PC-9 (cell line): ENCODE data around the gene ZNF263. TPM values are rescaled to one million over a fixed set of nuclear protein-coding genes. Genes with fewer than 3 reads are reported as not detected.

ENCODE experiments used
- BruUV-seq: library from RNA; stranded (reverse); fragments of 400-500 nt; replicated peaks from 2 replicates; lab custom pipeline; 2021; lab: Mats Ljungman, UMichigan
- CTCF ChIA-PET: fragments of 300-600 bp; sonication (Branson Sonifier 250); formaldehyde crosslinking; loops from one replicate; lab custom pipeline; 2022; ENCODE audit warnings: antibody characterized with exemption; lab: Charles Lee
- POLR2A ChIA-PET: fragments of 300-600 bp; sonication (Branson Sonifier 250); formaldehyde crosslinking; loops from one replicate; lab custom pipeline; 2022; ENCODE audit warnings: antibody characterized with exemption; ENCODE audit not compliant: unreplicated experiment; lab: Charles Lee
- DNase-seq, 2 experiments: peaks; one replicate each; pipeline versions ENCODE4 v3.0.0 to v3.0.0-alpha.2; 2015 to 2022; ENCODE audit warnings: mixed read lengths in 1 of 2
- H2AFZ ChIP-seq: fragments of 200-600 bp; sonication (generic); 2 replicates; pipeline ENCODE4 v1.8.1; 2017; ENCODE audit warnings: antibody characterized with exemption
- H3F3A ChIP-seq: fragments of 200-600 bp; sonication (generic); 2 replicates; pipeline ENCODE4 v1.8.1; 2017; ENCODE audit warnings: antibody characterized with exemption, mild to moderate bottlenecking, low read depth; ENCODE audit not compliant: insufficient read depth
- H3K27ac ChIP-seq: fragments of 200-600 bp; sonication (generic); 2 replicates; pipeline ENCODE4 v1.6.1; 2016; ENCODE audit warnings: mixed run types
- H3K27me3 ChIP-seq: fragments of 200-600 bp; sonication (generic); 2 replicates; pipeline ENCODE4 v1.6.1; 2016; ENCODE audit warnings: low read depth, mixed run types; ENCODE audit not compliant: insufficient read depth
- H3K36me3 ChIP-seq: fragments of 200-600 bp; sonication (generic); 2 replicates; pipeline ENCODE4 v1.6.1; 2016; ENCODE audit warnings: low read depth, mixed run types
- H3K4me1 ChIP-seq: fragments of 200-600 bp; sonication (generic); replicated peaks from 2 replicates; pipeline ENCODE4 v1.6.1; 2016; ENCODE audit warnings: mixed run types; ENCODE audit not compliant: insufficient read depth
- H3K4me2 ChIP-seq: fragments of 200-600 bp; sonication (generic); 2 replicates; pipeline ENCODE4 v1.6.1; 2017; ENCODE audit warnings: mixed run types
- H3K4me3 ChIP-seq: fragments of 200-600 bp; sonication (generic); 2 replicates; pipeline ENCODE4 v1.6.1; 2016; ENCODE audit warnings: mixed run types
- H3K79me2 ChIP-seq: fragments of 200-600 bp; sonication (generic); 2 replicates; pipeline ENCODE4 v1.6.1; 2017; ENCODE audit warnings: low read depth, mixed run types
- H3K9me2 ChIP-seq: fragments of 200-600 bp; sonication (generic); 2 replicates; pipeline ENCODE4 v1.8.1; 2017; ENCODE audit warnings: mild to moderate bottlenecking; ENCODE audit not compliant: insufficient read depth
- H3K9me3 ChIP-seq: fragments of 200-600 bp; sonication (generic); 2 replicates; pipeline ENCODE4 v1.8.1; 2016; ENCODE audit warnings: low read depth; ENCODE audit not compliant: insufficient read depth
- H4K20me1 ChIP-seq: fragments of 200-600 bp; sonication (generic); 2 replicates; pipeline ENCODE4 v1.8.1; 2017; ENCODE audit not compliant: insufficient read depth
- CTCF ChIP-seq: fragments of 200-600 bp; sonication (generic); conservative IDR thresholded peaks from 2 replicates; pipeline ENCODE4 v1.6.1; 2017; ENCODE audit warnings: mixed run types, antibody characterized with exemption, mild to moderate bottlenecking, moderate library complexity
- EZH2 ChIP-seq: fragments of 200-600 bp; sonication (generic); IDR thresholded peaks from 2 replicates; pipeline ENCODE4 v1.8.0; 2017; ENCODE audit warnings: antibody characterized with exemption, low read depth
- intact Hi-C: fragments of 100-400 bp; cut with micrococcal nuclease; formaldehyde crosslinking; loops from one replicate; pipeline ENCODE4 v1.10.0; 2022; ENCODE audit not compliant: unreplicated experiment
- total RNA-seq: library from RNA; stranded (reverse); gene quantifications from 2 replicates; pipeline ENCODE4 v1.2.3, GENCODE V29; 2021

ZNF263 gene
- total RNA-seq, 1 experiment from 2014 or later: 36.8 TPM

- Histone ChIP-seq H2AFZ (no peak within 1 kb of the TSS), H3K27me3 (0 out of 2 replicates have a peak, but pooled peaks cover 5% of the 10 kb centered on the region), H4K20me1 (no peaks in the 10 kb centered on the region), H3K9me2 (no peaks in the 10 kb centered on the region), H3K4me2 (no peak within 1 kb of the TSS), H3F3A (no peaks in the 10 kb centered on the region), H3K36me3 (no peaks in the 10 kb centered on the region), H3K4me1 (no peaks in the 10 kb centered on the region), H3K27ac (no peak within 1 kb of the TSS), H3K9me3 (no peaks in the 10 kb centered on the region), H3K4me3 (no peak within 1 kb of the TSS), H3K79me2 (no peaks in the 10 kb centered on the region)
- CTCF ChIA-PET: no interaction called here
- BruUV-seq: no TSS peak
- TF ChIP-seq CTCF (no peak), EZH2 (no peak)
- POLR2A ChIA-PET: interaction anchor here (0.7 kb wide), 1 partner anchor 265 kb away, joined by 4 read pairs; no protein-coding TSS in a partner anchor
- no peak for DNase-seq
- intact Hi-C loops: no loop called here
Observed at GRCh38 chr16:3256146-3256865, 27.0 kb upstream of the ZNF263 start, which contains the start of gene MEFV. Gene MEFV, minus strand, starts transcription at chr16:3256633. Its CDS starts 46 bp downstream, at chr16:3256587.

- Histone ChIP-seq H3K4me3 (no peak overlapping the region), H3K36me3 (no peaks in the 10 kb centered on the region), H3K4me1 (no peaks in the 10 kb centered on the region), H3K9me2 (no peaks in the 10 kb centered on the region), H3K9me3 (no peaks in the 10 kb centered on the region), H3K27ac (no peak overlapping the region), H3K79me2 (no peaks in the 10 kb centered on the region), H4K20me1 (no peaks in the 10 kb centered on the region), H3K27me3 (0 out of 2 replicates have a peak, but pooled peaks cover 5% of the 10 kb centered on the region), H3K4me2 (no peak overlapping the region), H2AFZ (no peak overlapping the region), H3F3A (no peaks in the 10 kb centered on the region; the same call in 1 of the 2 replicates)
- no TSS peak for BruUV-seq
- ChIA-PET POLR2A (interaction anchor here (0.7 kb wide), 1 partner anchor 266 kb away, joined by 4 read pairs; no protein-coding TSS in a partner anchor), CTCF (no interaction called here)
- no peak for DNase-seq
- intact Hi-C loops: no loop called here
- no peak for TF ChIP-seq EZH2
- no peak for TF ChIP-seq CTCF
Observed at GRCh38 chr16:3256866-3257465, 26.3 kb upstream of the ZNF263 start.

GRCh38 chr16:3259836-3260235 is 23.5 kb upstream of the ZNF263 start:
- Histone ChIP-seq H4K20me1 (no peaks in the 10 kb centered on the region), H3K9me2 (no peaks in the 10 kb centered on the region), H2AFZ (no peak overlapping the region), H3K79me2 (no peaks in the 10 kb centered on the region), H3K4me1 (no peaks in the 10 kb centered on the region; the same call in 1 of the 2 replicates), H3K27ac (no peak overlapping the region), H3K9me3 (no peaks in the 10 kb centered on the region), H3K27me3 (no peaks in the 10 kb centered on the region), H3F3A (peaks cover 21% of the 10 kb centered on the region), H3K4me3 (no peak overlapping the region), H3K36me3 (no peaks in the 10 kb centered on the region), H3K4me2 (no peak overlapping the region)
- intact Hi-C loops: loop anchor here (5.0 to 10.0 kb wide), 3 partner anchors 73 to 385 kb away; partner anchors contain the start of genes CLUAP1 and OR1F1
- no peak for DNase-seq
- ChIA-PET POLR2A (no interaction called here), CTCF (no interaction called here)
- TF ChIP-seq EZH2 (no peak), CTCF (no peak)
- no TSS peak for BruUV-seq
